ENCODE results near the gene MINDY2.

- TF ChIP-seq EZH2 (IDR thresholded peaks at IDR 0.05; ENCODE audit: low read length, missing control alignments) (no peak), CTCF (conservative IDR thresholded peaks at IDR 0.05 in 1 of 2, IDR thresholded peaks at IDR 0.05 in 1 of 2; ENCODE audit: low read depth in 1 of 2, low read length in 2 of 2) (no peak)
Measured at GRCh38 chr15:58900631-58901030, 129.5 kb downstream of the MINDY2 start.

Measured in fibroblast of lung (primary cell).